Measurements from ENCODE around the gene BLACAT1.
"Not testable (repeated sequence)": the region's sequence is repeated elsewhere in the genome, so short reads cannot be mapped to it uniquely, and the experiment has no call there.

Gene BLACAT1

DNA sequence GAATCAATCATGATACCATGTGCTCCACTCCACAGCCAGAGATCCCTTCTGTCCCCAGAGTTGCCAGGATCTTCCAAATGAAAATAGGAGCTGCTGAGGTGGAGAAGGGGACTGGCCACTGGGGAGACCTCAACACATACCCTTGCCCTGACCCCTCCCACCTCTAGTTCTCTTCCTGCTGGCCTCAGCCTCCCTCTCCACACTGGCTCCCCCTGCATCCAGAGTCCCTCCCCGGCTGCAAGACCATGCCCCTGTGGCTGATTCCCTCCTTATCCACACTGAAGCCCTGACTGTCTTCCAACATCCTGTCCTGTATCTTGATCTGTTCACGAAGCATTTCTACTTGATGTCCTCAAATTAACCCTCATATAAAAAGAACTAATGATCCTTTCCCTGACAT, 27.5 kb upstream of the BLACAT1 start:
- Histone ChIP-seq H3K27ac (ENCODE audit: low read depth in 2 of 2, low read length in 2 of 2) (no peak overlapping the region), H3K4me3 (ENCODE audit: low read length in 2 of 2) (no peak overlapping the region), H3K4me1 (ENCODE audit: control insufficient read depth in 2 of 2, insufficient read depth in 2 of 2, low read length in 2 of 2) (no peaks in the 10 kb centered on the region), H3K36me3 (ENCODE audit: control insufficient read depth in 2 of 2, insufficient read depth in 2 of 2, low read length in 2 of 2) (no peaks in the 10 kb centered on the region), H3K27me3 (ENCODE audit: control insufficient read depth in 2 of 2, insufficient read depth in 2 of 2, low read length in 2 of 2) (peaks cover 5 to 24% of the 10 kb centered on the region in 2 donors), H3K9ac (ENCODE audit: low read depth in 1 of 2, low read length in 2 of 2) (no peak overlapping the region), H3K9me3 (ENCODE audit: control insufficient read depth in 2 of 2, low read length in 2 of 2) (no peaks in the 10 kb centered on the region)

GRCh38 chr1:205482587-205482986, 26.7 kb upstream of the BLACAT1 start:
- H3K9me3 ChIP-seq (ENCODE audit: control insufficient read depth in 2 of 2, low read length in 2 of 2); H3K4me1 ChIP-seq (ENCODE audit: control insufficient read depth in 2 of 2, insufficient read depth in 2 of 2, low read length in 2 of 2); H3K9ac ChIP-seq (ENCODE audit: low read depth in 1 of 2, low read length in 2 of 2); H3K36me3 ChIP-seq (ENCODE audit: control insufficient read depth in 2 of 2, insufficient read depth in 2 of 2, low read length in 2 of 2); H3K27ac ChIP-seq (ENCODE audit: low read depth in 2 of 2, low read length in 2 of 2); H3K4me3 ChIP-seq (ENCODE audit: low read length in 2 of 2): not testable (repeated sequence)
- peaks cover 5 to 24% of the 10 kb centered on the region in 2 donors for H3K27me3 ChIP-seq (ENCODE audit: control insufficient read depth in 2 of 2, insufficient read depth in 2 of 2, low read length in 2 of 2)

DNA sequence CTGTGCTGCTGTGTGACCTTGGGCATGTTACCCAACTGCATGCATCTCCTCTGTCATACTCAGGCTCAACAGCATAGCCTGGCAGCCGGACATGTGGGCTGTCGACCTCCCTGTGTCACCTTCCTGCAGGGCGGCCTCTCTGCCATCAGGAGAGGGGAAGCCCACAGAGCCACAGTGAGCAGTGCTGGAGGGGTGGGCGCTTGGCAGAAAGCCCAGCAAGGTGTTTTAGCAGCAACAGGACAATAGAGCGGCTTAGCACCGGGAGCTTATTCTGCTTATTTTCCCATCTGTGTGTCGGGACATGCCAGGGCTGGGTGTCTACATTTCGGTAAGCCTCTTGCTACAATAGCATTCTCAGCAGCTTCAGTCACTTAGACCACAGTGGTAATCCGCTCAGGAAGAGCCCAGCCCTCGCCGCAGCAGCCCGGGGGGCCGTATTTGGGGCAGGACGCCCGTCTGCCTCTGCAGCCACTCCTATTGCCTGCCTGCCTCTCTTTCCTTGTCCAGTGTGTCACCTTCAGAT, 25.8 kb upstream of the BLACAT1 start:
- H3K27me3 ChIP-seq (ENCODE audit: control insufficient read depth in 2 of 2, insufficient read depth in 2 of 2, low read length in 2 of 2), result peaks cover 5 to 24% of the 10 kb centered on the region in 2 donors
- no peak overlapping the region for H3K27ac ChIP-seq (ENCODE audit: low read depth in 2 of 2, low read length in 2 of 2)
- H3K36me3 ChIP-seq (ENCODE audit: control insufficient read depth in 2 of 2, insufficient read depth in 2 of 2, low read length in 2 of 2), result no peaks in the 10 kb centered on the region

GRCh38 chr1:205481218-205481617, 25.4 kb upstream of the BLACAT1 start:
- H3K27me3 ChIP-seq (ENCODE audit: control insufficient read depth in 2 of 2, insufficient read depth in 2 of 2, low read length in 2 of 2), result peaks cover 5 to 20% of the 10 kb centered on the region in 2 donors
- no peaks in the 10 kb centered on the region for H3K9me3 ChIP-seq (ENCODE audit: control insufficient read depth in 2 of 2, low read length in 2 of 2)
- peaks cover 6 to 7% of the 10 kb centered on the region in 2 donors for H3K4me1 ChIP-seq (ENCODE audit: control insufficient read depth in 2 of 2, insufficient read depth in 2 of 2, low read length in 2 of 2)

More for the DNA sequence above, 25.8 kb upstream of the BLACAT1 start:
- no peaks in the 10 kb centered on the region for H3K9me3 ChIP-seq (ENCODE audit: control insufficient read depth in 2 of 2, low read length in 2 of 2)
- H3K4me3 ChIP-seq (ENCODE audit: low read length in 2 of 2), result no peak overlapping the region
- H3K4me1 ChIP-seq (ENCODE audit: control insufficient read depth in 2 of 2, insufficient read depth in 2 of 2, low read length in 2 of 2), result peaks cover 6 to 7% of the 10 kb centered on the region in 2 donors
- no peak overlapping the region for H3K9ac ChIP-seq (ENCODE audit: low read depth in 1 of 2, low read length in 2 of 2)

DNA sequence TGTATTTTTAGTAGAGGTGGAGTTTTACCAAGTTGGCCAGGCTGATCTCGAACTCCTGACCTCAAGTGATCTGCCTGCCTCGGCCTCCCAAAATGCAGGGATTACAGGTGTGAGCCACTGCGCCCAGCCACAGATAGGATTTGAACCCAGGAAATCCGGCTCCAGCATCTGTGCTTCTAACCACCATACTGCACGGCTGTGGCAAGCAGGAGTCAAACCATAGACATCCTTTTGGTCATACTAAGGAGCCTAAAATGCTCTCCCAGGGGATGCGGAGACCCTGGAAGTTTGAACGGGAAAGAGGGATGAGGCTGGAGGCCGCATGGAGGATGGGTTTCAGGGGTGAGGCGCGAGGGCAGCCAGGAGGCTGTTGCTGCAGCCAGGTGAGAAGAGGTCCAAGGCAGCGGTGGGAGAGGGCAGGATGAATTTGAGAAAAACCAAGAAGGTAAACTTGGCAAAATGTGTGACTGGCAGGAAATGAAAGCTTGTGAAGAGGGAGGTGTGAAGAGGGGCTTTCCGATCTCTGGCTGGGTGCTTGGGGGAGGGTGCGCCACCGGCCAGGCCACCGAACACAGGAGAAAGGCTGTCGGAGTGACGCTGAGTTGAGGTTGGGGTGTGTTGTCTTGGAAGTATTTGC, 24.6 kb upstream of the BLACAT1 start:
- H3K9ac ChIP-seq (ENCODE audit: low read depth in 1 of 2, low read length in 2 of 2), result no peak overlapping the region
- H3K36me3 ChIP-seq (ENCODE audit: control insufficient read depth in 2 of 2, insufficient read depth in 2 of 2, low read length in 2 of 2), result no peaks in the 10 kb centered on the region
- H3K4me1 ChIP-seq (ENCODE audit: control insufficient read depth in 2 of 2, insufficient read depth in 2 of 2, low read length in 2 of 2), result peaks cover 6 to 7% of the 10 kb centered on the region in 2 donors
- no peak overlapping the region for H3K27ac ChIP-seq (ENCODE audit: low read depth in 2 of 2, low read length in 2 of 2)
- H3K4me3 ChIP-seq (ENCODE audit: low read length in 2 of 2), result no peak overlapping the region
- peaks cover 5 to 20% of the 10 kb centered on the region in 2 donors for H3K27me3 ChIP-seq (ENCODE audit: control insufficient read depth in 2 of 2, insufficient read depth in 2 of 2, low read length in 2 of 2)
- no peaks in the 10 kb centered on the region for H3K9me3 ChIP-seq (ENCODE audit: control insufficient read depth in 2 of 2, low read length in 2 of 2)

More at GRCh38 chr1:205481218-205481617, 25.4 kb upstream of the BLACAT1 start:
- Histone ChIP-seq H3K9ac (ENCODE audit: low read depth in 1 of 2, low read length in 2 of 2) (no peak overlapping the region), H3K27ac (ENCODE audit: low read depth in 2 of 2, low read length in 2 of 2) (no peak overlapping the region), H3K36me3 (ENCODE audit: control insufficient read depth in 2 of 2, insufficient read depth in 2 of 2, low read length in 2 of 2) (no peaks in the 10 kb centered on the region), H3K4me3 (ENCODE audit: low read length in 2 of 2) (no peak overlapping the region)

- H3K9ac ChIP-seq (ENCODE audit: low read depth in 1 of 2, low read length in 2 of 2); H3K4me3 ChIP-seq (ENCODE audit: low read length in 2 of 2); H3K36me3 ChIP-seq (ENCODE audit: control insufficient read depth in 2 of 2, insufficient read depth in 2 of 2, low read length in 2 of 2); H3K9me3 ChIP-seq (ENCODE audit: control insufficient read depth in 2 of 2, low read length in 2 of 2); H3K27ac ChIP-seq (ENCODE audit: low read depth in 2 of 2, low read length in 2 of 2); H3K4me1 ChIP-seq (ENCODE audit: control insufficient read depth in 2 of 2, insufficient read depth in 2 of 2, low read length in 2 of 2): not testable (repeated sequence)
- H3K27me3 ChIP-seq (ENCODE audit: control insufficient read depth in 2 of 2, insufficient read depth in 2 of 2, low read length in 2 of 2), result peaks cover 5 to 15% of the 10 kb centered on the region in 2 donors
Measured at GRCh38 chr1:205478985-205479384, 23.1 kb upstream of the BLACAT1 start.

DNA sequence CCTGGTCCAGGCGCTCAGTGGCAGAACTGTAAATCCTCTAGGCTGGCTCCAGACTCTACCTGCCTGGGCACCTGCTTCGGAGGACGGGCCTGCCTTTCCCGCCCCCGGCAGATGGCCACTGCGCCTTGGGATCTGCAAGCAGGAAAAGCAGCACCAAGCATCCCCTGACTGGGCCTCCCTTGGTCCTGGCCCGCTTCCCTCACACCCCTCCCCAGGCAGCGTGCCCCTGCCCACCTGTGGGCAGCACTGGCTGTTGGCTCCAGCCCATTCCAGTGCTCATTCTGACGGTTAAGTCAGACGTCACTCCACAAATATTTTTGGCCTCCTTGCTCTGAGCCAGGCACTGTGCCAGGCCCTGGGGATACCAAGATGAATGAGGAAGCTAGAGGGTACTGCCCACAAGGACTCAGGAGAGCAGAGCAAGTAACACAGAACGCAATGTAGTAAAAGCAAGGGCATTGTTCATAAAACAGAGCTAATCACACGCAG, 22.0 kb upstream of the BLACAT1 start:
- Histone ChIP-seq H3K4me3 (ENCODE audit: low read length in 2 of 2) (no peak overlapping the region), H3K27me3 (ENCODE audit: control insufficient read depth in 2 of 2, insufficient read depth in 2 of 2, low read length in 2 of 2) (peaks cover 2 to 9% of the 10 kb centered on the region in 2 donors), H3K9ac (ENCODE audit: low read depth in 1 of 2, low read length in 2 of 2) (no peak overlapping the region), H3K4me1 (ENCODE audit: control insufficient read depth in 2 of 2, insufficient read depth in 2 of 2, low read length in 2 of 2) (peaks cover 6 to 7% of the 10 kb centered on the region in 2 donors), H3K27ac (ENCODE audit: low read depth in 2 of 2, low read length in 2 of 2) (peak overlapping the region in 1 of 2 donors; percentile 32), H3K36me3 (ENCODE audit: control insufficient read depth in 2 of 2, insufficient read depth in 2 of 2, low read length in 2 of 2) (no peaks in the 10 kb centered on the region), H3K9me3 (ENCODE audit: control insufficient read depth in 2 of 2, low read length in 2 of 2) (peaks cover 0 to 3% of the 10 kb centered on the region in 2 donors)

GRCh38 chr1:205477121-205477758, 21.4 kb upstream of the BLACAT1 start:
- Histone ChIP-seq H3K4me3 (ENCODE audit: low read length in 2 of 2) (no peak overlapping the region), H3K4me1 (ENCODE audit: control insufficient read depth in 2 of 2, insufficient read depth in 2 of 2, low read length in 2 of 2) (peaks cover 6 to 7% of the 10 kb centered on the region in 2 donors), H3K27ac (ENCODE audit: low read depth in 2 of 2, low read length in 2 of 2) (peak overlapping the region in 1 of 2 donors; percentile 32), H3K9me3 (ENCODE audit: control insufficient read depth in 2 of 2, low read length in 2 of 2) (peaks cover 0 to 3% of the 10 kb centered on the region in 2 donors), H3K9ac (ENCODE audit: low read depth in 1 of 2, low read length in 2 of 2) (no peak overlapping the region), H3K36me3 (ENCODE audit: control insufficient read depth in 2 of 2, insufficient read depth in 2 of 2, low read length in 2 of 2) (no peaks in the 10 kb centered on the region), H3K27me3 (ENCODE audit: control insufficient read depth in 2 of 2, insufficient read depth in 2 of 2, low read length in 2 of 2) (peaks cover 2 to 8% of the 10 kb centered on the region in 2 donors)

GRCh38 chr1:205476648-205477047, 20.8 kb upstream of the BLACAT1 start:
- Histone ChIP-seq H3K27me3 (ENCODE audit: control insufficient read depth in 2 of 2, insufficient read depth in 2 of 2, low read length in 2 of 2) (peaks cover 2 to 7% of the 10 kb centered on the region in 2 donors), H3K4me3 (ENCODE audit: low read length in 2 of 2) (no peak overlapping the region), H3K4me1 (ENCODE audit: control insufficient read depth in 2 of 2, insufficient read depth in 2 of 2, low read length in 2 of 2) (peaks cover 6 to 7% of the 10 kb centered on the region in 2 donors), H3K9me3 (ENCODE audit: control insufficient read depth in 2 of 2, low read length in 2 of 2) (peaks cover 0 to 3% of the 10 kb centered on the region in 2 donors), H3K36me3 (ENCODE audit: control insufficient read depth in 2 of 2, insufficient read depth in 2 of 2, low read length in 2 of 2) (no peaks in the 10 kb centered on the region), H3K27ac (ENCODE audit: low read depth in 2 of 2, low read length in 2 of 2) (no peak overlapping the region), H3K9ac (ENCODE audit: low read depth in 1 of 2, low read length in 2 of 2) (no peak overlapping the region)

DNA sequence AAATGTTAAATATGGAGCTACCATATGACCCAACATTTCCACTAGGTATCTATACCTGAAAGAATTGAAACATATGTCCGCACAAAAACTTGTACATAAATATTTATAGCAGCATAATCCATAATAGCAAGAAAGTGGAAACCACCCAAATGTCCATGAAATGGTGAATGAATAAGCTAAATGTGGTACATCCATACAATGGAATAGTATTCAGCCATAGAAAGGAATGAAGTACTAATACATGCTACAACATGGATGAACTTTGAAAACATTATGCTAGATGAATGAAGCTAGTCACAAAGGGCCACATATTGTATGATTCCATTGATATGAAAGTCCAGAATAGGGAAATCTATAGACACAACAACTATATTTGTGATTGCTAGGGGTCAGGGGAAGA, 20.0 kb upstream of the BLACAT1 start:
- Histone ChIP-seq H3K36me3 (ENCODE audit: control insufficient read depth in 2 of 2, insufficient read depth in 2 of 2, low read length in 2 of 2) (no peaks in the 10 kb centered on the region), H3K4me3 (ENCODE audit: low read length in 2 of 2) (no peak overlapping the region), H3K4me1 (ENCODE audit: control insufficient read depth in 2 of 2, insufficient read depth in 2 of 2, low read length in 2 of 2) (peaks cover 6 to 7% of the 10 kb centered on the region in 2 donors), H3K27me3 (ENCODE audit: control insufficient read depth in 2 of 2, insufficient read depth in 2 of 2, low read length in 2 of 2) (peaks cover 0 to 4% of the 10 kb centered on the region in 2 donors), H3K9me3 (ENCODE audit: control insufficient read depth in 2 of 2, low read length in 2 of 2) (peaks cover 0 to 3% of the 10 kb centered on the region in 2 donors), H3K27ac (ENCODE audit: low read depth in 2 of 2, low read length in 2 of 2) (no peak overlapping the region), H3K9ac (ENCODE audit: low read depth in 1 of 2, low read length in 2 of 2) (no peak overlapping the region)

Data from mucosa of rectum (tissue), 2 donors.